Activated CD8-positive, alpha-beta T cell treated with anti-CD3 and anti-CD28 coated beads for 36 hours (primary cell): ENCODE measurements around the gene COQ3. TPM values are rescaled to one million over a fixed set of nuclear protein-coding genes. Genes with fewer than 3 reads are reported as not detected.

Source experiments
- ATAC-seq: fragments of 200-7000 bp; cut with Tn5 transposase; one replicate; pipeline ENCODE4 v1.10.0; 2021; ENCODE audit warnings: mild to moderate bottlenecking, moderate library complexity
- CTCF ChIA-PET: fragments of 350-600 bp; sonication (Branson Sonifier 250); formaldehyde crosslinking; loops from one replicate; lab custom pipeline; 2021; ENCODE audit warnings: antibody characterized with exemption; lab: Charles Lee
- POLR2A ChIA-PET: fragments of 350-600 bp; sonication (Branson Sonifier 250); formaldehyde crosslinking; loops from one replicate; lab custom pipeline; 2021; ENCODE audit warnings: antibody characterized with exemption; lab: Charles Lee
- DNase-seq: peaks from one replicate; pipeline ENCODE4 v3.0.0-alpha.2; 2020
- H3K27ac Mint-ChIP-seq: one replicate; pipeline ENCODE4 v1.8.0; 2021; ENCODE audit warnings: mild to moderate bottlenecking, mixed read lengths
- H3K27me3 Mint-ChIP-seq: one replicate; pipeline ENCODE4 v1.8.0; 2021; ENCODE audit warnings: mixed read lengths
- H3K36me3 Mint-ChIP-seq: one replicate; pipeline ENCODE4 v1.8.0; 2021; ENCODE audit warnings: low read depth, mixed read lengths
- H3K4me1 Mint-ChIP-seq: one replicate; pipeline ENCODE4 v1.8.0; 2021; ENCODE audit warnings: low read depth, mixed read lengths
- H3K4me3 Mint-ChIP-seq: one replicate; pipeline ENCODE4 v1.8.0; 2021; ENCODE audit warnings: mild to moderate bottlenecking, moderate library complexity, mixed read lengths
- H3K9me3 Mint-ChIP-seq: one replicate; pipeline ENCODE4 v1.8.0; 2021; ENCODE audit warnings: mixed read lengths
- intact Hi-C: fragments of 100-400 bp; cut with micrococcal nuclease; formaldehyde crosslinking; loops from one replicate; pipeline ENCODE4 v1.10.0; 2022
- total RNA-seq, 2 experiments: library from RNA; stranded (reverse); gene quantifications; one replicate each; pipeline ENCODE4 v1.2.3, GENCODE V29; 2021
- TF ChIP-seq, protein P1 (sequence below): fragments of 200-600 bp; IDR thresholded peaks from one replicate; pipeline ENCODE4 v1.8.0; 2022; ENCODE audit warnings: antibody characterized with exemption, mild to moderate bottlenecking

COQ3 gene
- total RNA-seq, 2 experiments from 2014 or later, result 20.8 to 24.9 TPM

DNA sequence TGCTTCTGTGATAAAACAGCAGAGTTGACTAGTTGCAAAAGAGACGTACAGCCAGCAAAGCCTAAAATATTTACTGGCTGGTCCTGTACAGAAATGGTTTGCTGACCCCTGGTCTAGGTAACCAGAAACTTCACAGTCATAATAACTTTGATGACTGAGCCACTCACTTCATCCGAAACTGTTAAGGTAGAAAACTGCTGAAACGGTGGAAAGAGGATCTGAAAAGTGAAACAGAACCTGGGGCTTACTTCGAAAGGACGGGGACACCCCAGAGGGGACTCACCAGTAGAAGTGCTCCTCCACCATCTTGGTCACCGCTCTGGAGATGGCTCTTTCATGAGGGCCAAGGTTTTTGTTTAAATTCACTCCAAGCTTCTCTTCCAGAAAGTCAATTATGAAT is 60.9 kb downstream of the COQ3 start:
- Mint-ChIP-seq H3K27ac (no peak overlapping the region), H3K4me3 (no peak overlapping the region), H3K36me3 (no peaks in the 10 kb centered on the region), H3K27me3 (peaks cover 14% of the 10 kb centered on the region), H3K4me1 (peaks cover 2% of the 10 kb centered on the region), H3K9me3 (no peaks in the 10 kb centered on the region)
- POLR2A ChIA-PET, result no interaction called here
- no peak for ATAC-seq
- no peak for DNase-seq
- CTCF ChIA-PET, result no interaction called here
- intact Hi-C loops, result loop anchor here (5.0 kb wide), 1 partner anchor 94 kb away; the partner anchor contains the start of gene PNISR
- TF ChIP-seq, protein P1, sequence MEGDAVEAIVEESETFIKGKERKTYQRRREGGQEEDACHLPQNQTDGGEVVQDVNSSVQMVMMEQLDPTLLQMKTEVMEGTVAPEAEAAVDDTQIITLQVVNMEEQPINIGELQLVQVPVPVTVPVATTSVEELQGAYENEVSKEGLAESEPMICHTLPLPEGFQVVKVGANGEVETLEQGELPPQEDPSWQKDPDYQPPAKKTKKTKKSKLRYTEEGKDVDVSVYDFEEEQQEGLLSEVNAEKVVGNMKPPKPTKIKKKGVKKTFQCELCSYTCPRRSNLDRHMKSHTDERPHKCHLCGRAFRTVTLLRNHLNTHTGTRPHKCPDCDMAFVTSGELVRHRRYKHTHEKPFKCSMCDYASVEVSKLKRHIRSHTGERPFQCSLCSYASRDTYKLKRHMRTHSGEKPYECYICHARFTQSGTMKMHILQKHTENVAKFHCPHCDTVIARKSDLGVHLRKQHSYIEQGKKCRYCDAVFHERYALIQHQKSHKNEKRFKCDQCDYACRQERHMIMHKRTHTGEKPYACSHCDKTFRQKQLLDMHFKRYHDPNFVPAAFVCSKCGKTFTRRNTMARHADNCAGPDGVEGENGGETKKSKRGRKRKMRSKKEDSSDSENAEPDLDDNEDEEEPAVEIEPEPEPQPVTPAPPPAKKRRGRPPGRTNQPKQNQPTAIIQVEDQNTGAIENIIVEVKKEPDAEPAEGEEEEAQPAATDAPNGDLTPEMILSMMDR, result no peak

DNA sequence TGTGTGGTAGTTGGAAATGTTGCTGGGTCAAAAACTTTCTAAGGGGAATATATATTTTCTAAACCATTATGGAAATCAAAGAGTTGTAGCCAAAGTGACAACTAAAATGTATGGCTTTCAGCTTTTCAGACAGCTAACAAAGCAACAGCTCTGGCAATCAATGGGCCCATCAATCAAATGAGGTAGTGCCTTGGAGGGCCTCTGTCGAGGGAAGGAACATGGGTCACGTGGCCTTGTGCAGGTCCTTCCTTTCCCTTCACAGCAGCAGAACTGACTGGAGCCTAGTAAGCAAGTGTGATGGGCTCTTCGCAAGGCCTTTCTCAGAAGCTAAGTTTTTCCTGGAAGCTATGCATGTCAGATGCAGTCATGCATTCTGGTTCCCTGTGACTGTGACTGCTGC is 62.5 kb downstream of the COQ3 start:
- H3K4me1 Mint-ChIP-seq, result peaks cover 2% of the 10 kb centered on the region
- TF ChIP-seq, protein P1, result no peak
- no peak overlapping the region for H3K4me3 Mint-ChIP-seq
- H3K27ac Mint-ChIP-seq, result no peak overlapping the region
- no peaks in the 10 kb centered on the region for H3K9me3 Mint-ChIP-seq
- no peaks in the 10 kb centered on the region for H3K36me3 Mint-ChIP-seq
- intact Hi-C loops, result loop anchor here (5.0 kb wide), 1 partner anchor 96 kb away; the partner anchor contains the start of gene PNISR
- H3K27me3 Mint-ChIP-seq, result peaks cover 10% of the 10 kb centered on the region
- DNase-seq, result no peak
- ChIA-PET POLR2A (no interaction called here), CTCF (interaction anchor here (0.7 to 3.1 kb wide), 11 partner anchors 10 to 491 kb away, joined by 3 to 19 read pairs (median 5); partner anchors contain the start of genes FAXC and PNISR)
- no peak for ATAC-seq

DNA sequence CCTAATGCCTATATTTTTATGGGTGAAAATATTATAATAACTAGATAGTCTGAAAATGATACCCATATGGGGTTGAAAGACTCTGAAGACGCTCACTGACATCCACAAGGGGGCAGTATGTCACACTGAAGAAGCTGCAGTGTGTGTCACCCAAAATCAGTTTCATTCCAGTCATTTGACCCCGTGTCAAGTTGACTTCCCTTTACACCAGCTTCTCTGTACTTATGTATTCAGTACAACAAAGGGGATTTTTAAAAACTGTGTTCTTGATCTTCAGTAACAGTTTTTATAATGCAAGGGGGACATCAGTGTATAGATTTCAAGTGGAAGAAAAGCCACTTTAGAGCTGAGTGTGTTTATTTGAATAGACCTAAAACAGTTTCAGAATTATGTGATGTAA is 63.8 kb downstream of the COQ3 start:
- Mint-ChIP-seq H3K27ac (no peak overlapping the region), H3K4me1 (peaks cover 2% of the 10 kb centered on the region), H3K4me3 (no peak overlapping the region), H3K27me3 (peaks cover 6% of the 10 kb centered on the region), H3K36me3 (no peaks in the 10 kb centered on the region), H3K9me3 (no peaks in the 10 kb centered on the region)
- DNase-seq (peak; percentile 83), ATAC-seq (peak; percentile 95)
- ChIA-PET CTCF (interaction anchor here (0.6 to 3.1 kb wide), 33 partner anchors 9 to 435 kb away, joined by 3 to 19 read pairs (median 5); partner anchors contain the start of genes CCNC, COQ3, FAXC and PNISR), POLR2A (no interaction called here)
- intact Hi-C loops, result loop anchor here (5.0 kb wide), 1 partner anchor 97 kb away; the partner anchor contains the start of gene PNISR
- TF ChIP-seq, protein P1, result peak; percentile 80

DNA sequence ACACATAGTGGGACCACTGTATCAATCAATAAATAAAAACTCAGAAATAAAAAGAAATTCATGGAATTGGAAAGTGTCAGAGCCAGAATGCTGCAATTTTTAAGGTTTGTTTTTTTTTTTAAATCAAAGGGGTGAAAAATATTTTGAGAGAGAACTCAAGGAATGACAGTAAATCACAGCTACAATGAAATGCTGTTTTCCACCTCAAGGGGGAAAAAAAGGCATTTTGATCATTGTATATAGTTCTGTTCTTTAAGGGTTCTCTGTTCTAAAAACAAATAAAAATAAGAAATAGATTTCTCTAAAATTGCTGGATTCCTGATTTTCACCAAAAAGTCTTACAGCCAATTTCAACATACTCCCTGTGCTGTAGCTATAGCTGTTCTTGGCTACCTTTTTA is 69.0 kb downstream of the COQ3 start:
- TF ChIP-seq, protein P1, result no peak
- no peaks in the 10 kb centered on the region for H3K36me3 Mint-ChIP-seq
- H3K4me3 Mint-ChIP-seq, result no peak overlapping the region
- no peak overlapping the region for H3K27ac Mint-ChIP-seq
- peaks cover 14% of the 10 kb centered on the region for H3K27me3 Mint-ChIP-seq
- POLR2A ChIA-PET, result no interaction called here
- no peaks in the 10 kb centered on the region for H3K9me3 Mint-ChIP-seq
- H3K4me1 Mint-ChIP-seq, result no peaks in the 10 kb centered on the region
- DNase-seq, result no peak
- intact Hi-C loops, result no loop called here
- no peak for ATAC-seq
- CTCF ChIA-PET, result interaction anchor here (0.8 kb wide), 1 partner anchor 9 kb away, joined by 3 read pairs; no protein-coding TSS in a partner anchor

Other genes starting within 250 kb of the COQ3 start
- not detected for gene FAXC, start 44.5 kb downstream of the COQ3 start, total RNA-seq
- 100 to 1,000 TPM; 121 to 126 TPM for gene PNISR, start 31.1 kb upstream of the COQ3 start, total RNA-seq
- 10 to 100 TPM; 26.5 to 28.1 TPM for gene USP45, start 121.2 kb upstream of the COQ3 start, total RNA-seq
- gene CCNC, start 174.5 kb upstream of the COQ3 start, total RNA-seq, result 10 to 100 TPM; 72.3 to 75.4 TPM
- gene PRDM13, start 212.6 kb upstream of the COQ3 start, total RNA-seq, result not detected